GM23338 (cell line): ENCODE results near the gene NAGA. TPM values are rescaled to one million over a fixed set of nuclear protein-coding genes. Genes with fewer than 3 reads are reported as not detected.
A peak's percentile ranks its signal among the peaks of the same experiment; 100 is the strongest.
"Not testable (repeated sequence)": the region's sequence is repeated elsewhere in the genome, so short reads cannot be mapped to it uniquely, and the experiment has no call there.

Experiments
- ATAC-seq: fragments of 200-7000 bp; cut with Tn5 transposase; 3 replicates; pipeline ENCODE4 v1.9.1; 2020
- DNase-seq: peaks from one replicate; pipeline ENCODE4 v3.0.0-alpha.2; 2015; ENCODE audit warnings: low spot score
- H2AFZ ChIP-seq: fragments of 200-600 bp; sonication (generic); 2 replicates; pipeline ENCODE4 v1.8.0; 2016; ENCODE audit warnings: antibody characterized with exemption, mild to moderate bottlenecking, moderate library complexity
- H3F3A ChIP-seq: fragments of 200-600 bp; sonication (generic); replicated peaks from 2 replicates; pipeline ENCODE4 v1.8.0; 2017; ENCODE audit warnings: antibody characterized with exemption, mixed run types, low read depth
- H3K27ac ChIP-seq: fragments of 200-600 bp; sonication (generic); 2 replicates; pipeline ENCODE4 v1.6.1; 2016; ENCODE audit warnings: low read depth
- H3K27me3 ChIP-seq: fragments of 200-600 bp; sonication (generic); 2 replicates; pipeline ENCODE4 v1.8.0; 2016; ENCODE audit warnings: mild to moderate bottlenecking, mixed run types, moderate library complexity; ENCODE audit not compliant: insufficient read depth
- H3K36me3 ChIP-seq: fragments of 200-600 bp; sonication (generic); 2 replicates; pipeline ENCODE4 v1.8.0; 2016; ENCODE audit warnings: mild to moderate bottlenecking; ENCODE audit not compliant: insufficient read depth
- H3K4me1 ChIP-seq: fragments of 200-600 bp; sonication (generic); 2 replicates; pipeline ENCODE4 v1.8.0; 2016; ENCODE audit warnings: mild to moderate bottlenecking, moderate library complexity; ENCODE audit not compliant: insufficient read depth
- H3K4me2 ChIP-seq: fragments of 200-600 bp; sonication (generic); 2 replicates; pipeline ENCODE4 v1.7.1; 2017; ENCODE audit warnings: mixed run types
- H3K4me3 ChIP-seq: fragments of 200-600 bp; sonication (generic); 2 replicates; pipeline ENCODE4 v1.6.1; 2016; ENCODE audit warnings: mixed run types
- H3K79me2 ChIP-seq: fragments of 200-600 bp; sonication (generic); replicated peaks from 2 replicates; pipeline ENCODE4 v1.8.0; 2017; ENCODE audit warnings: mild to moderate bottlenecking; ENCODE audit not compliant: insufficient read depth
- H3K9me2 ChIP-seq: fragments of 200-600 bp; sonication (generic); 2 replicates; pipeline ENCODE4 v1.8.0; 2017; ENCODE audit not compliant: insufficient read depth
- H4K20me1 ChIP-seq: fragments of 200-600 bp; sonication (generic); replicated peaks from 2 replicates; pipeline ENCODE4 v1.8.0; 2017; ENCODE audit warnings: mild to moderate bottlenecking; ENCODE audit not compliant: insufficient read depth
- H3K27ac Mint-ChIP-seq: 2 replicates; pipeline ENCODE4 v1.8.0; 2020; ENCODE audit warnings: inconsistent platforms, mild to moderate bottlenecking, moderate library complexity, mixed read lengths
- H3K27me3 Mint-ChIP-seq: 3 replicates; pipeline ENCODE4 v1.8.0; 2022; ENCODE audit warnings: low read depth, mild to moderate bottlenecking, moderate library complexity, mixed read lengths, inconsistent platforms; ENCODE audit not compliant: insufficient read depth, poor library complexity
- H3K36me3 Mint-ChIP-seq: 3 replicates; pipeline ENCODE4 v1.8.0; 2021; ENCODE audit warnings: low read depth, mild to moderate bottlenecking, inconsistent platforms, moderate library complexity, mixed read lengths
- H3K4me1 Mint-ChIP-seq: 3 replicates; pipeline ENCODE4 v1.8.0; 2020; ENCODE audit warnings: mild to moderate bottlenecking, inconsistent platforms, mixed read lengths
- H3K4me3 Mint-ChIP-seq: 3 replicates; pipeline ENCODE4 v1.8.0; 2021; ENCODE audit warnings: moderate library complexity, mild to moderate bottlenecking, inconsistent platforms, mixed read lengths
- H3K9me3 Mint-ChIP-seq: 3 replicates; pipeline ENCODE4 v1.8.0; 2020; ENCODE audit warnings: moderate library complexity, mild to moderate bottlenecking, inconsistent platforms, mixed read lengths
- EZH2phosphoT487 ChIP-seq: fragments of 200-600 bp; sonication (generic); IDR thresholded peaks from one replicate; pipeline ENCODE4 v1.8.1; 2018; ENCODE audit warnings: antibody characterized with exemption; ENCODE audit not compliant: unreplicated experiment
- STAT1 ChIP-seq: IDR thresholded peaks from one replicate; pipeline ENCODE4 v1.6.1; 2016; ENCODE audit warnings: antibody characterized with exemption; ENCODE audit not compliant: unreplicated experiment
- polyA plus RNA-seq: library from polyadenylated mRNA; unstranded; fragments of >200 nt; fragmentation: Nextera tagmentation; extraction: Ambion mirVana; gene quantifications from 2 replicates; pipeline ENCODE4 v1.2.1, GENCODE V29; 2016
- total RNA-seq: library from RNA; depleted of rRNA; stranded (reverse); fragments of >200 nt; shearing (Covaris generic); gene quantifications from 2 replicates; pipeline ENCODE4 v1.2.3, GENCODE V29; 2014
- TF ChIP-seq, protein P1 (sequence below), 2 experiments: fragments of 200-600 bp in 1 of 2; sonication (generic) in 1 of 2; conservative IDR thresholded peaks; 2 replicates each; pipeline versions ENCODE4 v1.5.1 to v1.6.1; 2016 to 2017; ENCODE audit warnings: antibody characterized with exemption in 2 of 2, low read depth in 2 of 2, mild to moderate bottlenecking in 2 of 2, moderate library complexity in 1 of 2

Gene NAGA
- total and polyA plus RNA-seq, 2 experiments from 2014 or later, result 6.3 to 21.4 TPM

GRCh38 chr22:42116848-42117424 is 46.3 kb upstream of the NAGA start:
- peaks cover 7% of the 10 kb centered on the region; the same call in 2 of the 3 replicates for H3K4me1 Mint-ChIP-seq
- H3K9me3 Mint-ChIP-seq, result peaks cover 37% of the 10 kb centered on the region
- Histone ChIP-seq H3K4me3 (no peak overlapping the region), H3K4me2 (no peak overlapping the region), H2AFZ (no peak overlapping the region), H3K79me2 (no peaks in the 10 kb centered on the region), H3K9me2 (no peaks in the 10 kb centered on the region), H3F3A (no peaks in the 10 kb centered on the region), H3K4me1 (no peaks in the 10 kb centered on the region), H3K36me3 (peaks cover 3% of the 10 kb centered on the region; the same call in 1 of the 2 replicates), H3K27ac (no peak overlapping the region), H3K27me3 (no peaks in the 10 kb centered on the region), H4K20me1 (no peaks in the 10 kb centered on the region)
- ATAC-seq (peak; percentile 73), DNase-seq (peak; percentile 64)
- H3K36me3 Mint-ChIP-seq, result peaks cover 24% of the 10 kb centered on the region; the same call in 2 of the 3 replicates
- TF ChIP-seq, protein P1, sequence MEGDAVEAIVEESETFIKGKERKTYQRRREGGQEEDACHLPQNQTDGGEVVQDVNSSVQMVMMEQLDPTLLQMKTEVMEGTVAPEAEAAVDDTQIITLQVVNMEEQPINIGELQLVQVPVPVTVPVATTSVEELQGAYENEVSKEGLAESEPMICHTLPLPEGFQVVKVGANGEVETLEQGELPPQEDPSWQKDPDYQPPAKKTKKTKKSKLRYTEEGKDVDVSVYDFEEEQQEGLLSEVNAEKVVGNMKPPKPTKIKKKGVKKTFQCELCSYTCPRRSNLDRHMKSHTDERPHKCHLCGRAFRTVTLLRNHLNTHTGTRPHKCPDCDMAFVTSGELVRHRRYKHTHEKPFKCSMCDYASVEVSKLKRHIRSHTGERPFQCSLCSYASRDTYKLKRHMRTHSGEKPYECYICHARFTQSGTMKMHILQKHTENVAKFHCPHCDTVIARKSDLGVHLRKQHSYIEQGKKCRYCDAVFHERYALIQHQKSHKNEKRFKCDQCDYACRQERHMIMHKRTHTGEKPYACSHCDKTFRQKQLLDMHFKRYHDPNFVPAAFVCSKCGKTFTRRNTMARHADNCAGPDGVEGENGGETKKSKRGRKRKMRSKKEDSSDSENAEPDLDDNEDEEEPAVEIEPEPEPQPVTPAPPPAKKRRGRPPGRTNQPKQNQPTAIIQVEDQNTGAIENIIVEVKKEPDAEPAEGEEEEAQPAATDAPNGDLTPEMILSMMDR (conservative IDR thresholded peaks at IDR 0.05; ENCODE audit: low read depth in 2 of 2), result peak; percentile 71 to 79
- TF ChIP-seq STAT1, result no peak
- no peak overlapping the region for H3K27ac Mint-ChIP-seq
- H3K4me3 Mint-ChIP-seq, result no peak overlapping the region
- peaks cover 8% of the 10 kb centered on the region for H3K27me3 Mint-ChIP-seq

GRCh38 chr22:42115420-42115830 is 44.8 kb upstream of the NAGA start:
- H3K4me2 ChIP-seq, H3K27ac ChIP-seq, H3K4me3 Mint-ChIP-seq, H3K4me3 ChIP-seq, H4K20me1 ChIP-seq, H3K9me2 ChIP-seq, H3K79me2 ChIP-seq, H2AFZ ChIP-seq, H3K4me1 Mint-ChIP-seq, H3K27me3 Mint-ChIP-seq, H3K27ac Mint-ChIP-seq, H3K4me1 ChIP-seq, H3K27me3 ChIP-seq, DNase-seq, H3K36me3 ChIP-seq, H3F3A ChIP-seq, ATAC-seq: not testable (repeated sequence)
- Mint-ChIP-seq H3K9me3 (peaks cover 37% of the 10 kb centered on the region), H3K36me3 (peaks cover 24% of the 10 kb centered on the region; the same call in 2 of the 3 replicates)

DNA sequence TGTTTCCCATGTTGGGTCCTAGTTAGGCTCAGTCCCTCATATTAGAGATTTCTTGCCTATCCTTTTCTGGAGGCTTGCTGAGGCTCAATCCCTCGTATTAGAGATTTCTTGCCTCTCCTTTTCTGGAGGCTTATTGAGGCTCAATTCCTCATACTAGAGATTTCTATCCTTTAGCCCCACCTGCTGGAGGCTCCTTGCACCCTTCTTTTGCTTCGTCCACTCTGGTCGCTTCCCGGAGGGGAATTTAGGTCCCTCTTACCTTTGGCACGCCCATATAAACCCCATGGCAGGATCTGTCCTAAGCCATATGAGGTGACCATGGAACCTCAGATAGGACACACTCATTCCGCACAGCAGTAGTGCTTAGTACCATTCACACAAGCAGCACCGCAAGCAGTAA is 44.1 kb upstream of the NAGA start:
- Histone ChIP-seq H4K20me1 (no peaks in the 10 kb centered on the region), H3K4me1 (no peaks in the 10 kb centered on the region), H3K4me2 (no peak overlapping the region), H3K36me3 (peaks cover 3% of the 10 kb centered on the region; the same call in 1 of the 2 replicates), H3K79me2 (no peaks in the 10 kb centered on the region), H3K4me3 (no peak overlapping the region), H2AFZ (no peak overlapping the region), H3K27me3 (no peaks in the 10 kb centered on the region), H3F3A (no peaks in the 10 kb centered on the region), H3K27ac (no peak overlapping the region), H3K9me2 (no peaks in the 10 kb centered on the region)
- peaks cover 24% of the 10 kb centered on the region; the same call in 2 of the 3 replicates for H3K36me3 Mint-ChIP-seq
- H3K27me3 Mint-ChIP-seq, result peaks cover 8% of the 10 kb centered on the region
- H3K27ac Mint-ChIP-seq, result no peak overlapping the region
- ATAC-seq, result no peak
- peaks cover 37% of the 10 kb centered on the region for H3K9me3 Mint-ChIP-seq
- no peak overlapping the region for H3K4me3 Mint-ChIP-seq
- TF ChIP-seq, protein P1 (conservative IDR thresholded peaks at IDR 0.05; ENCODE audit: low read depth in 2 of 2), result peak; percentile 65 to 71
- no peak for TF ChIP-seq EZH2phosphoT487
- DNase-seq, result peak; percentile 86
- H3K4me1 Mint-ChIP-seq, result peaks cover under 1% of the 10 kb centered on the region; the same call in 1 of the 3 replicates
